Trophoblast cell (in vitro differentiated cells and primary cell): ENCODE data around the gene VPS13D.
A peak's percentile ranks its signal among the peaks of the same experiment; 100 is the strongest.

Source experiments
- DNase-seq, 2 donors: peaks; one replicate each; pipeline ENCODE4 v3.0.0-alpha.2; 2016
- H2AFZ ChIP-seq: 2 replicates; pipeline ENCODE4 v1.6.1; 2013; ENCODE audit warnings: low read length, moderate library complexity, mild to moderate bottlenecking; ENCODE audit not compliant: insufficient read depth, poor library complexity
- H2AK5ac ChIP-seq: 2 replicates; pipeline ENCODE4 v1.6.1; 2013; ENCODE audit warnings: mild to moderate bottlenecking, low read length
- H2BK120ac ChIP-seq: 2 replicates; pipeline ENCODE4 v1.6.1; 2013; ENCODE audit warnings: low read length, mild to moderate bottlenecking, moderate library complexity; ENCODE audit not compliant: insufficient read depth, poor library complexity
- H2BK12ac ChIP-seq: 2 replicates; pipeline ENCODE4 v1.6.1; 2013; ENCODE audit warnings: mild to moderate bottlenecking, low read length, moderate library complexity
- H2BK5ac ChIP-seq: 2 replicates; pipeline ENCODE4 v1.6.1; 2013; ENCODE audit warnings: low read length, low read depth, moderate library complexity, mild to moderate bottlenecking; ENCODE audit not compliant: poor library complexity
- H3K14ac ChIP-seq: 2 replicates; pipeline ENCODE4 v1.6.1; 2013; ENCODE audit warnings: mild to moderate bottlenecking, low read length
- H3K18ac ChIP-seq: 2 replicates; pipeline ENCODE4 v1.6.1; 2013; ENCODE audit warnings: mild to moderate bottlenecking, low read length
- H3K23ac ChIP-seq: 2 replicates; pipeline ENCODE4 v1.6.1; 2013; ENCODE audit warnings: low read length
- H3K27ac ChIP-seq: 2 replicates; pipeline ENCODE4 v1.5.1; 2013; ENCODE audit warnings: low read depth, mild to moderate bottlenecking, inconsistent platforms, low read length, moderate library complexity
- H3K27me3 ChIP-seq: 2 replicates; pipeline ENCODE4 v1.6.1; 2013; ENCODE audit warnings: inconsistent platforms, mild to moderate bottlenecking, low read length, moderate library complexity; ENCODE audit not compliant: insufficient read depth
- H3K36me3 ChIP-seq, 2 experiments: 1 replicate in 1 of 2; 2 replicates in 1 of 2; pipeline ENCODE4 v1.6.1; 2013; ENCODE audit warnings: low read length in 2 of 2, mild to moderate bottlenecking in 2 of 2, moderate library complexity in 1 of 2; ENCODE audit not compliant: insufficient read depth in 2 of 2, control insufficient read depth in 1 of 2
- H3K4ac ChIP-seq: 2 replicates; pipeline ENCODE4 v1.6.1; 2013; ENCODE audit warnings: low read depth, mild to moderate bottlenecking, low read length, moderate library complexity
- H3K4me1 ChIP-seq, 2 experiments: 1 replicate in 1 of 2; 2 replicates in 1 of 2; pipeline ENCODE4 v1.6.1; 2013; ENCODE audit warnings: low read length in 2 of 2, mild to moderate bottlenecking in 2 of 2, moderate library complexity in 1 of 2; ENCODE audit not compliant: insufficient read depth in 2 of 2, control insufficient read depth in 1 of 2
- H3K4me2 ChIP-seq: 2 replicates; pipeline ENCODE4 v1.6.1; 2013; ENCODE audit warnings: inconsistent platforms, mild to moderate bottlenecking, low read length, moderate library complexity
- H3K4me3 ChIP-seq: 2 replicates; pipeline ENCODE4 v1.5.1; 2013; ENCODE audit warnings: mild to moderate bottlenecking, low read depth, low read length, inconsistent platforms
- H3K79me1 ChIP-seq: one replicate; pipeline ENCODE4 v1.6.1; 2013; ENCODE audit warnings: low read length
- H3K79me2 ChIP-seq: 2 replicates; pipeline ENCODE4 v1.6.1; 2013; ENCODE audit warnings: low read length, mild to moderate bottlenecking; ENCODE audit not compliant: control insufficient read depth, insufficient read depth, poor library complexity
- H3K9ac ChIP-seq: 2 replicates; pipeline ENCODE4 v1.6.1; 2013; ENCODE audit warnings: mild to moderate bottlenecking, low read length
- H3K9me3 ChIP-seq: 2 replicates; pipeline ENCODE4 v1.6.1; 2013; ENCODE audit warnings: low read depth, mild to moderate bottlenecking, control low read depth, inconsistent platforms, low read length; ENCODE audit not compliant: insufficient read depth
- H4K12ac ChIP-seq: 2 replicates; pipeline ENCODE4 v1.6.1; 2013; ENCODE audit warnings: low read depth, mild to moderate bottlenecking, low read length, moderate library complexity
- H4K8ac ChIP-seq: 2 replicates; pipeline ENCODE4 v1.6.1; 2013; ENCODE audit warnings: low read depth, mild to moderate bottlenecking, low read length, moderate library complexity
- H4K91ac ChIP-seq: one replicate; pipeline ENCODE4 v1.6.1; 2013; ENCODE audit warnings: low read depth, mild to moderate bottlenecking, low read length, moderate library complexity
- WGBS: extraction: QIAGEN DNeasy Blood & Tissue Kit; methylation state at CpG from one replicate; pipeline ENCODE4 v1.1.7; 2013; ENCODE audit warnings: missing lambda C conversion rate; ENCODE audit not compliant: insufficient read length, insufficient coverage; ENCODE audit errors: extremely low coverage; 5-methylcytosine and 5-hydroxymethylcytosine counted together

VPS13D gene

DNA sequence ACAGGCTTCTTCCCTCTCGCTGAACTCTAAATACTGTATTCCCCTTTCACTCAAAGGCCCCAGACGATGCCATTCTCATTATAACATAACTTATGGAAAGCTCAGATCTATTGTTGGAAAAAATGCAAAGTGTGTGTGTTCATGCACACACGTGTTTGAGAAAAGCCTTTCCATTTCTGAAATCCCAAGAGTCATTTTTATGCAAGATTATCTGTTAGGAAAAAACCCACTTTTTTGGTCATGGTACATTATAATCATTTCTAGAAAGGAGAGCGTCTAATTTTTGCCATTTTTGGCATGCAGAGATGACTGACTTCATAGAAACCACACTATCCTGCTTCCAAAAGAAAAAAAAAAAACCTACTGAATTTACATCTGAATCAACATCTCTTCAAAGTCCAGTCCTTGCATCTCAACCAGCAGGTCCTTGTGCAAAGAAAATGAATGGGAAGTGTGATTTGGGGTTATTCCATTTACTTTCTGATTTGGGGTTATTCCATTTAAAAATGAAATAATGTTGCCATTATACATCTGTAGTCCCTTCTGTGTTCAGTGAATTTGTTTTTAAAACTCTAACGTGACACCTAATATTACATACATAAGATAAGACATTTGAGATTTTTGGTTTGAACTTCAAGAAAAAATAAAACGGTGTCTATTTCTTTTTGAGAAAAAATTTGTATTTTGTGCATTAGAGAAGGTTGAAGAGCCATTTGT, 237.9 kb downstream of the VPS13D start:
- H3K9ac ChIP-seq: no peak overlapping the region
- H3K14ac ChIP-seq: no peak overlapping the region
- no CpG with 5 or more reads among the region's 6 CpGs for WGBS
- no peak overlapping the region for H3K27ac ChIP-seq
- no peak overlapping the region for H4K12ac ChIP-seq
- H3K4me2 ChIP-seq: no peak overlapping the region
- no peak overlapping the region for H2AK5ac ChIP-seq
- H3K79me2 ChIP-seq: no peaks in the 10 kb centered on the region
- DNase-seq: peak in 1 of 2 donors; percentile 81
- no peaks in the 10 kb centered on the region for H3K9me3 ChIP-seq
- no peak overlapping the region for H3K4me3 ChIP-seq
- no peak overlapping the region for H2BK5ac ChIP-seq
- peaks cover 0 to 2% of the 10 kb centered on the region in 2 experiments for H3K36me3 ChIP-seq
- no peak overlapping the region for H3K4ac ChIP-seq
- no peak overlapping the region for H4K8ac ChIP-seq
- H4K91ac ChIP-seq: no peak overlapping the region
- H3K4me1 ChIP-seq: peaks cover 2 to 6% of the 10 kb centered on the region in 2 experiments
- no peak overlapping the region for H3K18ac ChIP-seq
- no peak overlapping the region for H2AFZ ChIP-seq
- no peaks in the 10 kb centered on the region for H3K27me3 ChIP-seq
- no peak overlapping the region for H2BK12ac ChIP-seq
- no peak overlapping the region for H2BK120ac ChIP-seq
- H3K23ac ChIP-seq: no peak overlapping the region
- H3K79me1 ChIP-seq: no peaks in the 10 kb centered on the region

DNA sequence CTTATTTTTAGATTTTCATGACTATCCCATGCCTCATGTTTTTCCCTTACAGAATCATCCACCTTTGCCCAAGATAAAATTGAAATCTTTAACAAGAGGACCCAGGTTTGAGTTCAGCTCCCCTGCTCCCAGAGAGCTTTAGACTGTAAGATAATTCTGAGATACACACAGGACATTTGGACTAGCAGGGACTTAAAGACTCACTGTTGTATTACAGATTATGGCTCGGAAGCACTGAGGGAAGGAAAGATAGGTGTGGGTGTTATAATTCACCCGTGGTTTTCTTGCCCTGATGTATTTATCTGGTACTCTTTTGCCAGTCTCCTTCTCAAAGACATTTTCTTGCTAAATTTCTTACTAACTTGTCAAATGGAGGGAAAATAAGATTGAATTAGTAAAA, 238.5 kb downstream of the VPS13D start:
- no peak overlapping the region for H4K91ac ChIP-seq
- H2BK5ac ChIP-seq: no peak overlapping the region
- peaks cover 2 to 5% of the 10 kb centered on the region in 2 experiments for H3K4me1 ChIP-seq
- no peak overlapping the region for H3K9ac ChIP-seq
- no peak overlapping the region for H3K23ac ChIP-seq
- no peaks in the 10 kb centered on the region for H3K79me1 ChIP-seq
- H3K4me2 ChIP-seq: no peak overlapping the region
- no peak overlapping the region for H2BK12ac ChIP-seq
- no peak overlapping the region for H3K14ac ChIP-seq
- H3K4me3 ChIP-seq: no peak overlapping the region
- H4K8ac ChIP-seq: no peak overlapping the region
- H3K27me3 ChIP-seq: no peaks in the 10 kb centered on the region
- H2AFZ ChIP-seq: no peak overlapping the region
- no peaks in the 10 kb centered on the region for H3K9me3 ChIP-seq
- H4K12ac ChIP-seq: no peak overlapping the region
- H2AK5ac ChIP-seq: no peak overlapping the region
- no peaks in the 10 kb centered on the region for H3K79me2 ChIP-seq
- H3K36me3 ChIP-seq: peaks cover 2% of the 10 kb centered on the region in 2 experiments
- no peak overlapping the region for H2BK120ac ChIP-seq
- H3K4ac ChIP-seq: no peak overlapping the region
- WGBS: no CpG with 5 or more reads among the region's 2 CpGs
- no peak overlapping the region for H3K18ac ChIP-seq
- no peak overlapping the region for H3K27ac ChIP-seq
- DNase-seq: no peak

DNA sequence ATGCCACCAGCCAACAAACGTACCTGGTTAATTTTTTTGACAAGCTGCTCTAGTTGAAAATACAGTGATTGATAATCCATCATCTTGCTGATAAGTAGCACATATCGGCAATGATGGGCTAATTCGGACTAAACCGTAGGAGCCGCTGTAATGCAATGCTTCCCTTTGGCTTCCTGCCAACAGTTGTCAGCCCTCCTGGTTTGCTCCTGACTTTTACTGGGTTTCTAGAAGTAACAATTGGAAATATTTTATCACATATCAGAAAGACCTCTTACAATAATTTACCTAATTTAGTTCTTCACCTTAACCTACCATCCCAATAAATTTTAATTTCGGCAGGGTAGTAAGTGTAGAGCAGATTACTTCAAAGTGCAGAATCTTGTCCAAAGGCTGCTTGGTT, 239.7 kb downstream of the VPS13D start:
- Histone ChIP-seq H4K8ac (no peak overlapping the region), H3K18ac (no peak overlapping the region), H2BK5ac (no peak overlapping the region), H4K12ac (no peak overlapping the region), H3K23ac (no peak overlapping the region), H2BK120ac (no peak overlapping the region), H3K4me1 (peaks cover 2 to 4% of the 10 kb centered on the region in 2 experiments), H2AK5ac (no peak overlapping the region), H3K27me3 (no peaks in the 10 kb centered on the region), H3K9ac (no peak overlapping the region), H3K27ac (no peak overlapping the region), H4K91ac (no peak overlapping the region), H2BK12ac (no peak overlapping the region), H3K79me2 (no peaks in the 10 kb centered on the region), H3K79me1 (no peaks in the 10 kb centered on the region), H3K4me3 (no peak overlapping the region), H3K4me2 (no peak overlapping the region), H3K4ac (no peak overlapping the region), H3K14ac (no peak overlapping the region), H3K9me3 (no peaks in the 10 kb centered on the region), H3K36me3 (peaks cover 0 to 4% of the 10 kb centered on the region in 2 experiments), H2AFZ (no peak overlapping the region)
- no peak for DNase-seq
- no CpG with 5 or more reads among the region's 6 CpGs for WGBS

DNA sequence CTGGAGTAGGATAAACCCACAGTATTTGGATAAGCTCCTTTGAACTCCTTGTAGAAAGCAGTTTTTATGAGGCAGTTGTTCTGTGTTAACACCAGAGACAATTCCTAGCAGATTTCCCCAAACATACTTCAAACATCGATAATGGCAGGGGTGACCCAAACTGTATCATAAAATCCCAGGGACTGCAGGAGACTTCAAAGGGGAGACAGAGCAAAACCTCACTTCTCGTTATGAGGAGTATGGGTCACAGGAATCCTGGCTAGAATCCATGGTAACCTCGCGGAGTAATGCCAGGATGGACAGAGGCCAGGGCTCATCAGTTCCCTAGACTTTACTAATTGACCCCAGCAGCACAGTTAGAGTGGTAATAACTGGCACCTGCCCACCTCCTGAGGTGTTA, 240.2 kb downstream of the VPS13D start:
- no peak overlapping the region for H2AK5ac ChIP-seq
- no peak overlapping the region for H3K18ac ChIP-seq
- no peak overlapping the region for H2AFZ ChIP-seq
- H3K4me2 ChIP-seq: no peak overlapping the region
- no peak overlapping the region for H3K23ac ChIP-seq
- peaks cover 2% of the 10 kb centered on the region for H3K9me3 ChIP-seq
- H3K4me1 ChIP-seq: no peaks in the 10 kb centered on the region
- no peak overlapping the region for H3K9ac ChIP-seq
- no peak overlapping the region for H3K27ac ChIP-seq
- H4K12ac ChIP-seq: no peak overlapping the region
- H2BK5ac ChIP-seq: no peak overlapping the region
- no peak overlapping the region for H4K8ac ChIP-seq
- no peak overlapping the region for H3K4me3 ChIP-seq
- H4K91ac ChIP-seq: no peak overlapping the region
- WGBS: no CpG with 5 or more reads among the region's 4 CpGs
- H3K79me2 ChIP-seq: no peaks in the 10 kb centered on the region
- H3K4ac ChIP-seq: no peak overlapping the region
- H3K36me3 ChIP-seq: peaks cover 0 to 4% of the 10 kb centered on the region in 2 experiments
- H2BK12ac ChIP-seq: no peak overlapping the region
- no peak overlapping the region for H2BK120ac ChIP-seq
- no peak for DNase-seq
- no peak overlapping the region for H3K14ac ChIP-seq
- H3K27me3 ChIP-seq: no peaks in the 10 kb centered on the region
- no peaks in the 10 kb centered on the region for H3K79me1 ChIP-seq
